Endothelial cell of umbilical vein (primary cell): ENCODE measurements around the gene SPZ1. TPM values are rescaled to one million over a fixed set of nuclear protein-coding genes. Genes with fewer than 3 reads are reported as not detected.

ENCODE experiments used
- BruUV-seq: library from RNA; stranded (reverse); fragments of 400-500 nt; replicated peaks from 2 replicates; lab custom pipeline; 2021; lab: Mats Ljungman, UMichigan
- CTCF ChIA-PET: fragments of 300-600, 350-600 bp; sonication (Branson Sonifier 250); formaldehyde crosslinking; loops from one replicate; lab custom pipeline; 2021; ENCODE audit warnings: antibody characterized with exemption, inconsistent platforms; lab: Charles Lee
- POLR2A ChIA-PET: fragments of 300-600, 350-600 bp; sonication (Branson Sonifier 250); formaldehyde crosslinking; loops from one replicate; lab custom pipeline; 2021; ENCODE audit warnings: antibody characterized with exemption, inconsistent platforms; lab: Charles Lee
- DNase-seq: peaks from one replicate; pipeline ENCODE4 v3.0.0-alpha.2; 2011; ENCODE audit warnings: low read depth, low spot score
- FAIRE-seq: peaks from 2 replicates; lab custom pipeline; 2011; peaks lifted over from hg19 to GRCh38; lab: Jason Lieb, UNC
- H2AFZ ChIP-seq: 2 replicates; pipeline ENCODE4 v1.6.0; 2012; ENCODE audit warnings: low read depth, low read length, control low read depth, inconsistent platforms
- H3K27ac ChIP-seq: 2 replicates; pipeline ENCODE4 v1.5.1; 2011; ENCODE audit warnings: low read depth, mild to moderate bottlenecking, control low read depth, low read length, moderate library complexity; ENCODE audit not compliant: insufficient read depth
- H3K27me3 ChIP-seq, 2 experiments: 2 replicates each; pipeline versions ENCODE4 v1.6.0 to v1.6.1; 2011; ENCODE audit warnings: low read length in 2 of 2, mixed read lengths in 1 of 2; ENCODE audit not compliant: control insufficient read depth in 2 of 2, insufficient read depth in 2 of 2
- H3K36me3 ChIP-seq, 2 experiments: 2 replicates in 1 of 2; 3 replicates in 1 of 2; pipeline ENCODE4 v1.5.1; 2011; ENCODE audit warnings: low read length in 2 of 2, mild to moderate bottlenecking in 1 of 2, moderate library complexity in 1 of 2; ENCODE audit not compliant: control insufficient read depth in 2 of 2, insufficient read depth in 2 of 2; ENCODE audit errors: extremely low read depth in 1 of 2
- H3K4me1 ChIP-seq: 3 replicates; pipeline ENCODE4 v1.5.1; 2011; ENCODE audit warnings: mild to moderate bottlenecking, low read length; ENCODE audit not compliant: control insufficient read depth, insufficient read depth; ENCODE audit errors: extremely low read depth
- H3K4me2 ChIP-seq: 2 replicates; pipeline ENCODE4 v1.6.1; 2011; ENCODE audit warnings: low read length, control low read depth, mixed read lengths; ENCODE audit not compliant: insufficient read depth
- H3K4me3 ChIP-seq, 3 experiments: fragments of 200-600 bp in 1 of 3; sonication (generic), shearing (Covaris generic) in 1 of 3; replicated peaks in 1 of 3; 2 replicates each; pipeline ENCODE4 v1.5.1; 2011 to 2016; ENCODE audit warnings: control low read depth in 3 of 3, low read length in 3 of 3, mild to moderate bottlenecking in 2 of 3, inconsistent platforms in 1 of 3, low read depth in 1 of 3, moderate library complexity in 1 of 3; ENCODE audit not compliant: insufficient read depth in 1 of 3
- H3K79me2 ChIP-seq: 2 replicates; pipeline ENCODE4 v1.6.0; 2012; ENCODE audit warnings: low read length, inconsistent platforms; ENCODE audit not compliant: control insufficient read depth, insufficient read depth
- H3K9ac ChIP-seq: replicated peaks from 2 replicates; pipeline ENCODE3; 2011; ENCODE audit warnings: low read length, control low read depth; ENCODE audit not compliant: insufficient read depth; ENCODE audit errors: extremely low read depth
- H3K9me1 ChIP-seq: replicated peaks from 3 replicates; pipeline ENCODE4 v1.6.0; 2011; ENCODE audit warnings: mild to moderate bottlenecking, low read length; ENCODE audit not compliant: control insufficient read depth, insufficient read depth; ENCODE audit errors: extremely low read depth
- H3K9me3 ChIP-seq: replicated peaks from 2 replicates; pipeline ENCODE4 v1.5.1; 2012; ENCODE audit warnings: low read length, inconsistent platforms; ENCODE audit not compliant: control insufficient read depth, insufficient read depth
- H4K20me1 ChIP-seq: replicated peaks from 2 replicates; pipeline ENCODE3; 2011; ENCODE audit warnings: mild to moderate bottlenecking, low read length; ENCODE audit not compliant: control insufficient read depth, insufficient read depth; ENCODE audit errors: extremely low read depth
- EZH2 ChIP-seq: IDR thresholded peaks from 2 replicates; pipeline ENCODE4 v1.6.1; 2012; ENCODE audit warnings: borderline replicate concordance, low read depth, mild to moderate bottlenecking, moderate library complexity, low read length, inconsistent platforms; ENCODE audit not compliant: severe bottlenecking
- FOS ChIP-seq: IDR thresholded peaks from 2 replicates; pipeline ENCODE4 v1.6.1; 2011; ENCODE audit warnings: mild to moderate bottlenecking, low read length, moderate library complexity, borderline replicate concordance; ENCODE audit not compliant: insufficient read depth
- GATA2 ChIP-seq: IDR thresholded peaks from 2 replicates; pipeline ENCODE4 v1.7.0; 2011; ENCODE audit warnings: low read depth, mild to moderate bottlenecking, moderate library complexity, mixed read lengths, low read length; ENCODE audit not compliant: insufficient read length, insufficient read depth
- JUN ChIP-seq: IDR thresholded peaks from 2 replicates; pipeline ENCODE4 v1.6.1; 2011; ENCODE audit warnings: borderline replicate concordance, low read depth; ENCODE audit not compliant: insufficient read length, insufficient read depth
- MAX ChIP-seq: IDR thresholded peaks from 2 replicates; pipeline ENCODE4 v1.6.1; 2011; ENCODE audit not compliant: insufficient read depth, insufficient read length
- MYC ChIP-seq: IDR thresholded peaks from one replicate; pipeline ENCODE4 v1.6.1; 2011; ENCODE audit warnings: mild to moderate bottlenecking, low read depth, low read length
- POLR2A ChIP-seq: IDR thresholded peaks from 2 replicates; pipeline ENCODE4 v1.6.1; 2012; ENCODE audit warnings: low read depth, mild to moderate bottlenecking, control low read depth, low read length
- POLR2AphosphoS5 ChIP-seq: IDR thresholded peaks from 2 replicates; pipeline ENCODE4 v1.6.1; 2012; ENCODE audit warnings: low read depth, mild to moderate bottlenecking, control low read depth, low read length, moderate library complexity; ENCODE audit not compliant: insufficient read depth
- dilution Hi-C: fragments of 300-500 bp; cut with MboI; formaldehyde crosslinking; loops from one replicate; pipeline ENCODE4 v1.15.0; 2019; ENCODE audit warnings: low sequenced_read_pairs; ENCODE audit not compliant: extremely low pct_ligation_motif_present
- intact Hi-C: fragments of 100-400 bp; cut with micrococcal nuclease; formaldehyde crosslinking; loops from one replicate; pipeline ENCODE4 v1.10.0; 2022
- polyA plus RNA-seq, 4 experiments: library from polyadenylated mRNA; depleted of rRNA in 3 of 4; stranded (reverse) in 3 of 4; unstranded in 1 of 4; fragments of >200 nt; gene quantifications; 2 replicates each; pipeline versions ENCODE4 v1.2.1 to v1.2.3, GENCODE V29; 2011 to 2012; ENCODE audit warnings: missing spikeins in 1 of 4
- small RNA-seq: library from RNA; depleted of rRNA; stranded (forward); fragments of <200 nt; gene quantifications from one replicate; pipeline ENCODE3, GENCODE V24; 2012; ENCODE audit warnings: low replicate concordance, low read depth; ENCODE audit not compliant: insufficient read depth, insufficient read length
- total RNA-seq: library from RNA; stranded (reverse); gene quantifications from 2 replicates; pipeline ENCODE4 v1.2.3, GENCODE V29; 2021
- TF ChIP-seq, protein P1 (sequence below), 2 donors: IDR thresholded peaks; 1 replicate in 1 of 2; 2 replicates in 1 of 2; pipeline ENCODE4 v1.5.1; 2011; ENCODE audit warnings: low read length in 2 of 2, mild to moderate bottlenecking in 2 of 2, moderate library complexity in 2 of 2, control low read depth in 1 of 2, inconsistent platforms in 1 of 2, low read depth in 1 of 2; ENCODE audit not compliant: insufficient read depth in 1 of 2; ENCODE audit errors: extremely low read depth in 1 of 2

Gene SPZ1
- total and polyA plus RNA-seq, 2 donors (not counting 3 experiments of a cell fraction or from before 2014, with no cell fraction given): not detected

GRCh38 chr5:80370390-80370789 is 50.6 kb downstream of the SPZ1 start:
- Histone ChIP-seq H3K4me1 (peaks cover 5% of the 10 kb centered on the region), H3K79me2 (no peaks in the 10 kb centered on the region), H4K20me1 (no peaks in the 10 kb centered on the region), H3K27me3 (no peaks in the 10 kb centered on the region), H3K4me2 (no peak overlapping the region), H3K9me1 (no peaks in the 10 kb centered on the region), H2AFZ (no peak overlapping the region), H3K9me3 (no peaks in the 10 kb centered on the region), H3K9ac (no peak overlapping the region), H3K36me3 (no peaks in the 10 kb centered on the region), H3K27ac (no peak overlapping the region), H3K4me3 (no peak overlapping the region)
- ChIA-PET CTCF (interaction anchor here (0.6 to 2.0 kb wide), 2 partner anchors 24 to 287 kb away, joined by 3 to 7 read pairs; no protein-coding TSS in a partner anchor), POLR2A (no interaction called here)
- dilution Hi-C loops (no loop called here), intact Hi-C loops (no loop called here)
- BruUV-seq: no TSS peak
- peak; percentile 14 for DNase-seq
- no peak for FAIRE-seq
- TF ChIP-seq JUN (no peak), EZH2 (no peak), POLR2AphosphoS5 (no peak), MAX (no peak), MYC (no peak), POLR2A (no peak), GATA2 (no peak), FOS (no peak)
- TF ChIP-seq, protein P1, sequence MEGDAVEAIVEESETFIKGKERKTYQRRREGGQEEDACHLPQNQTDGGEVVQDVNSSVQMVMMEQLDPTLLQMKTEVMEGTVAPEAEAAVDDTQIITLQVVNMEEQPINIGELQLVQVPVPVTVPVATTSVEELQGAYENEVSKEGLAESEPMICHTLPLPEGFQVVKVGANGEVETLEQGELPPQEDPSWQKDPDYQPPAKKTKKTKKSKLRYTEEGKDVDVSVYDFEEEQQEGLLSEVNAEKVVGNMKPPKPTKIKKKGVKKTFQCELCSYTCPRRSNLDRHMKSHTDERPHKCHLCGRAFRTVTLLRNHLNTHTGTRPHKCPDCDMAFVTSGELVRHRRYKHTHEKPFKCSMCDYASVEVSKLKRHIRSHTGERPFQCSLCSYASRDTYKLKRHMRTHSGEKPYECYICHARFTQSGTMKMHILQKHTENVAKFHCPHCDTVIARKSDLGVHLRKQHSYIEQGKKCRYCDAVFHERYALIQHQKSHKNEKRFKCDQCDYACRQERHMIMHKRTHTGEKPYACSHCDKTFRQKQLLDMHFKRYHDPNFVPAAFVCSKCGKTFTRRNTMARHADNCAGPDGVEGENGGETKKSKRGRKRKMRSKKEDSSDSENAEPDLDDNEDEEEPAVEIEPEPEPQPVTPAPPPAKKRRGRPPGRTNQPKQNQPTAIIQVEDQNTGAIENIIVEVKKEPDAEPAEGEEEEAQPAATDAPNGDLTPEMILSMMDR (IDR thresholded peaks at IDR 0.05; ENCODE audit: extremely low read depth in 1 of 2, insufficient read depth in 1 of 2, low read depth in 1 of 2, low read length in 2 of 2): no peak

Small RNA genes within 50 kb of the gene (small RNA-seq; reads per million reads assigned to genes)
- gene AC026410.2: not detected
- gene RF00322: not detected
- gene RNU6-211P: not detected

Other genes starting within 250 kb of the SPZ1 start
- 9.9 and 10.1 TPM in 2 replicates for gene SERINC5, start 64.0 kb upstream of the SPZ1 start, total RNA-seq
- 2.6 and 3.2 TPM in 2 replicates for gene SERINC5, start 64.0 kb upstream of the SPZ1 start, polyA plus RNA-seq
- gene ZFYVE16, start 88.1 kb downstream of the SPZ1 start, total RNA-seq: 36.8 and 43.1 TPM in 2 replicates
- 3.6 and 5.1 TPM in 2 replicates for gene ZFYVE16, start 88.1 kb downstream of the SPZ1 start, polyA plus RNA-seq
- gene FAM151B, start 168.1 kb downstream of the SPZ1 start, total RNA-seq: 2.0 and 2.6 TPM in 2 replicates
- 0.64 and 0.91 TPM in 2 replicates for gene FAM151B, start 168.1 kb downstream of the SPZ1 start, polyA plus RNA-seq